KMS-11 (cell line): Measurements from ENCODE around the gene RALGAPA2.

Source experiments
- H2AFZ ChIP-seq: fragments of 200-600 bp; sonication (generic); 2 replicates; pipeline ENCODE4 v1.6.1; 2016; ENCODE audit warnings: antibody characterized with exemption, mixed run types, low read depth
- H3K27ac ChIP-seq: fragments of 200-600 bp; sonication (generic); 2 replicates; pipeline ENCODE4 v1.6.1; 2016; ENCODE audit warnings: mild to moderate bottlenecking, mixed run types
- H3K27me3 ChIP-seq: fragments of 200-600 bp; sonication (generic); 2 replicates; pipeline ENCODE4 v1.6.1; 2017; ENCODE audit warnings: mild to moderate bottlenecking, low read depth, mixed run types, moderate library complexity; ENCODE audit not compliant: insufficient read depth
- H3K36me3 ChIP-seq: fragments of 200-600 bp; sonication (generic); 2 replicates; pipeline ENCODE4 v1.6.1; 2017; ENCODE audit warnings: mild to moderate bottlenecking, mixed run types; ENCODE audit not compliant: insufficient read depth
- H3K4me1 ChIP-seq: fragments of 200-600 bp; sonication (generic); 2 replicates; pipeline ENCODE4 v1.6.1; 2016; ENCODE audit warnings: mild to moderate bottlenecking, low read depth, mixed run types; ENCODE audit not compliant: poor library complexity, severe bottlenecking
- H3K4me2 ChIP-seq: fragments of 200-600 bp; sonication (generic); 2 replicates; pipeline ENCODE4 v1.7.0; 2016; ENCODE audit warnings: mild to moderate bottlenecking, mixed run types
- H3K4me3 ChIP-seq: fragments of 200-600 bp; sonication (generic); IDR thresholded peaks from 2 replicates; pipeline ENCODE4 v1.6.1; 2017; ENCODE audit warnings: low read depth, low read length, mixed read lengths; ENCODE audit not compliant: insufficient read depth
- H3K79me2 ChIP-seq: fragments of 200-600 bp; sonication (generic); 2 replicates; pipeline ENCODE4 v1.6.1; 2016; ENCODE audit warnings: low read depth, mixed run types; ENCODE audit not compliant: insufficient read depth
- H3K9ac ChIP-seq: fragments of 200-600 bp; sonication (generic); 2 replicates; pipeline ENCODE4 v1.6.1; 2016; ENCODE audit warnings: mild to moderate bottlenecking, mixed run types
- H4K20me1 ChIP-seq: fragments of 200-600 bp; sonication (generic); 2 replicates; pipeline ENCODE4 v1.6.1; 2016; ENCODE audit warnings: mild to moderate bottlenecking, mixed run types; ENCODE audit not compliant: insufficient read depth
- TF ChIP-seq, protein P1 (sequence below): fragments of 200-600 bp; sonication (generic); conservative IDR thresholded peaks from 2 replicates; pipeline ENCODE4 v1.6.1; 2017; ENCODE audit warnings: low read depth, mild to moderate bottlenecking, antibody characterized with exemption, low read length, moderate library complexity, mixed read lengths

Gene RALGAPA2

DNA sequence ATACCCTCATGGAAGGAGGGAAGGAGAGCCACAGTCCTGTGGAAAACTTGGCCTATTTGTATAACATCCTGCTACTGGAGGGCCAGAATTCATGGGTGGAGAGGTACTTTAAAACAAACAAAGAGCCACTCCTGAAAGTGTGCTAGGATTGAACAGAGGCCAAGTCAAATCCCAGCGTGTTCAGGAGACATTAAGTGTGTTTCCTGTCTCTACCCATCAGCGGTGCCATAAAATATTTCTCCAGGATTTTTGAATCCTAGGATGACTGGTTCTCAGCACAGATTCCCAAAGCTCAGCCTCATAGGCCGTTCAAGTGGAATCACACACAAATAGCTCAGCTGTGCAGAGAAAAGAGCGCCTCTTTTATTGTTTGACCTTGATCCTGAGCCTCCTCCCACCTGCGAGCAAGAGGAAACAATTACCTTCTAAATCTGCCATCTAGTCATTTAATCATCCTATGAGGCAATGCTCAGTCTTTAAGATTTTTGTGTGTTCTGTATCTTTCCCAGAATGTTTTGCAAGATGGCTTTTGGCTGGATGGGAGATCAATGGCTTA, 31.8 kb upstream of the RALGAPA2 start:
- H3K9ac ChIP-seq: no peak overlapping the region
- H3K27ac ChIP-seq: no peak overlapping the region
- no peak overlapping the region for H3K4me2 ChIP-seq
- H3K4me1 ChIP-seq: peaks cover 14% of the 10 kb centered on the region
- no peak overlapping the region for H3K4me3 ChIP-seq
- TF ChIP-seq, protein P1, sequence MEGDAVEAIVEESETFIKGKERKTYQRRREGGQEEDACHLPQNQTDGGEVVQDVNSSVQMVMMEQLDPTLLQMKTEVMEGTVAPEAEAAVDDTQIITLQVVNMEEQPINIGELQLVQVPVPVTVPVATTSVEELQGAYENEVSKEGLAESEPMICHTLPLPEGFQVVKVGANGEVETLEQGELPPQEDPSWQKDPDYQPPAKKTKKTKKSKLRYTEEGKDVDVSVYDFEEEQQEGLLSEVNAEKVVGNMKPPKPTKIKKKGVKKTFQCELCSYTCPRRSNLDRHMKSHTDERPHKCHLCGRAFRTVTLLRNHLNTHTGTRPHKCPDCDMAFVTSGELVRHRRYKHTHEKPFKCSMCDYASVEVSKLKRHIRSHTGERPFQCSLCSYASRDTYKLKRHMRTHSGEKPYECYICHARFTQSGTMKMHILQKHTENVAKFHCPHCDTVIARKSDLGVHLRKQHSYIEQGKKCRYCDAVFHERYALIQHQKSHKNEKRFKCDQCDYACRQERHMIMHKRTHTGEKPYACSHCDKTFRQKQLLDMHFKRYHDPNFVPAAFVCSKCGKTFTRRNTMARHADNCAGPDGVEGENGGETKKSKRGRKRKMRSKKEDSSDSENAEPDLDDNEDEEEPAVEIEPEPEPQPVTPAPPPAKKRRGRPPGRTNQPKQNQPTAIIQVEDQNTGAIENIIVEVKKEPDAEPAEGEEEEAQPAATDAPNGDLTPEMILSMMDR: no peak
- no peak overlapping the region for H2AFZ ChIP-seq
- H3K79me2 ChIP-seq: no peaks in the 10 kb centered on the region
- no peaks in the 10 kb centered on the region for H4K20me1 ChIP-seq
- no peaks in the 10 kb centered on the region for H3K27me3 ChIP-seq
- no peaks in the 10 kb centered on the region for H3K36me3 ChIP-seq

DNA sequence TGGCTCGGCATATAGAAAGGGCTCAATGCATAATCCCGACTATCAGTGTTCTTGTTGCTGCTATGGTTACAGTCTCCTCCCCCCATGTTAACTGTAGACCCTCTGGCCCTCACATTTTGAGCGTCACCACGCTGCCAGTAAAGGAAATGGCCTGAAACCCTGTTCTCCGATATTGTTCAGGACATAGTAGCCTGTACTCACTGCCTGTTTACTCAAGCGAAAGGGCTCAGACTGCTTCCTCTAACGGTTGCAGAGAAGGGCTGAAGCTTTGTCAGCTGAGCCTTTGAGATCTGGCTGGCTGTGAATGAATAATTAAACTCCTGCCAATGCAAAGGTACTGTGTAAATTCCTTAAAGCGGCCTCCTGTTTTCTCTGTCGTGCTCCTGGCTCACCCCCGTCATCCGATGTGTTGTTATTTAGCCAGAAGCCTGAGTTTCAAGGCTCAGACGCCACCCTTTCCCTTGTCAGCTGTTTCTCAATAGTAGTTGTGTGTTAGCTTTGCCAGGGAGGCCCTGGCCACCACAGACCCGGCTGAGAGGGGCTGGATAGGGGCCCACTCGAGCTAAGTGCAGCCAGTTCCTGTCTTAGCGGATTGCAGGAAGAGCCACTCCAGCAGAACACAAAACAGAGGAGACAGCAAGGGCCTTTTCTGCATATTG, 31.2 kb upstream of the RALGAPA2 start:
- Histone ChIP-seq H3K9ac (no peak overlapping the region), H4K20me1 (no peaks in the 10 kb centered on the region), H3K4me2 (no peak overlapping the region), H3K4me1 (peaks cover 14% of the 10 kb centered on the region), H3K79me2 (no peaks in the 10 kb centered on the region), H3K4me3 (no peak overlapping the region), H3K27ac (no peak overlapping the region), H3K27me3 (no peaks in the 10 kb centered on the region), H3K36me3 (no peaks in the 10 kb centered on the region), H2AFZ (no peak overlapping the region)
- TF ChIP-seq, protein P1: no peak

DNA sequence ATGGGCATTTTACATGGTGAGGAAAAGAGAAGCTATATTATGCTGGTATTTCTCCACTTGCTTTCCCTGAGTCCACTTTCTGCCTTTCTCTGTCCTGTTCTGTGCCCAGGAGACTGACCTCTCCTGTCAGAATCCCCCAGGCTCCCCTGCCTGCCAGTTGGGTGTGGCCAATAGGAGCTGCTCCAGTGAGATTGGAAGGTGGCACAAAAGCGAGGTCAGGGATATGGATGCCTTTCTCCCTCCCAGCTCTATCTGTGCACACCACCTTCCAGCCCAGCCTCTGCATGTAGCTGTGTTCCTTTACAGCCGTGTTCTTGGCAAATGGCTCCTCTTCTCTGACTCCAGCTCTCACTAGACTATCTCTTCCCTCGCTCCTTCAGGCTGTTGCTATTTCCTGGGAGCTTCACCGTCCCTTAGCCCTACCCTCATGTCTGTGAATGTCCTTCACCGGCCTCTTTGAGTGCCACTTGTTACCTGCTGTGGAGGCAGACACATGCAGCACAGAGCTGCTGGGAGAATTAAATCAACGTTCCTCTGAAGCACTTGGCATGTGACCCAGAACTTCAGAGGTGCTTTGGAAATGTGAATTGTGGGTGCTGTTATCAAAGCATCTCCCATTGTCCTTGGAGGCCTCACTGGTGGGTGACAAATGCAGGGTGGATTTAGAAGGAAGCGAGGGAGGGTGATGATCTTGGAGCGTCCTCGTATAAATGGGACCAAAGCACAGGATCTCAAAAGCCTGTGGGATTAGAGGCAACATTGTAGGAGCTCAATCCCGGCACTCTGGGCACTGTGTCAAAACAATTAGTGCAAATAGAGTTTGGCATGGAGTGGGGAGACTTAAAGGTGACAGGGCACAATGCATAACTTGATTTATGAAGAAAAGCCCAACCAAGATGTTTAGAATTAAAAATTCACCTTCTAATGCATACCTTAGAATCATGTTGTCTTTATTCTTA, 28.9 kb upstream of the RALGAPA2 start:
- Histone ChIP-seq H2AFZ (no peak overlapping the region), H3K27ac (no peak overlapping the region; the same call in 1 of the 2 replicates)

DNA sequence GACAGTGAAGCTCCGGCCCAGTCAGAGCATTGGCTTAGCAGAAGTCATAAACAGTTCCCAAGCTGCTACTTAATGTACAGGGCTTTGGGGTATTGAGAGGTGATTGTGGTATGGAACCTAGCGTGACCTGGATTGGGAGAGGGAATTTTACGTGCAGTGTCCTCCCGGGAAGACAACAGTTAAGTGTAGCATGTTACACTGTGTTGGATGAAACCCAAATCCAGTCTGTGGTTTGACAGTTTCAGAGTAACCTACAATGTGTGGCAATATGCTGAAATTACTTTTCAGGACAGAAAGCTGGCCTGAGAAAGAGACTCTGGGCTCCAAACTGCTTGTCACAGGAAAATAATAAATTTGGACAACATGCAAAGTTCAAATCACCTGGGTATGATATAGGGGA, 28.1 kb upstream of the RALGAPA2 start:
- TF ChIP-seq, protein P1: no peak
- H3K27ac ChIP-seq: no peak overlapping the region; the same call in 1 of the 2 replicates
- H3K4me1 ChIP-seq: peaks cover 14% of the 10 kb centered on the region

More for the DNA sequence above, 28.9 kb upstream of the RALGAPA2 start:
- H3K4me3 ChIP-seq: no peak overlapping the region
- H3K79me2 ChIP-seq: no peaks in the 10 kb centered on the region
- TF ChIP-seq, protein P1: no peak
- peak overlapping the region; percentile 9; the same call in 1 of the 2 replicates for H3K4me2 ChIP-seq
- H3K36me3 ChIP-seq: no peaks in the 10 kb centered on the region
- no peak overlapping the region for H3K9ac ChIP-seq
- no peaks in the 10 kb centered on the region for H4K20me1 ChIP-seq
- peaks cover 14% of the 10 kb centered on the region for H3K4me1 ChIP-seq
- no peaks in the 10 kb centered on the region for H3K27me3 ChIP-seq

More for the DNA sequence above, 28.1 kb upstream of the RALGAPA2 start:
- no peaks in the 10 kb centered on the region for H3K36me3 ChIP-seq
- H4K20me1 ChIP-seq: no peaks in the 10 kb centered on the region
- peak overlapping the region; percentile 19; the same call in 1 of the 2 replicates for H3K4me2 ChIP-seq
- H3K4me3 ChIP-seq: no peak overlapping the region
- no peak overlapping the region for H2AFZ ChIP-seq
- H3K9ac ChIP-seq: no peak overlapping the region
- H3K27me3 ChIP-seq: no peaks in the 10 kb centered on the region
- no peaks in the 10 kb centered on the region for H3K79me2 ChIP-seq
